ENCODE results near the gene TIMP2. TPM values are rescaled to one million over a fixed set of nuclear protein-coding genes. Genes with fewer than 3 reads are reported as not detected.

TIMP2 gene
- total and polyA plus RNA-seq, 2 of the 13 experiments (the other 11 are each of a cell fraction or from before 2014, with no cell fraction given), result 3.8 to 8.5 TPM

DNA sequence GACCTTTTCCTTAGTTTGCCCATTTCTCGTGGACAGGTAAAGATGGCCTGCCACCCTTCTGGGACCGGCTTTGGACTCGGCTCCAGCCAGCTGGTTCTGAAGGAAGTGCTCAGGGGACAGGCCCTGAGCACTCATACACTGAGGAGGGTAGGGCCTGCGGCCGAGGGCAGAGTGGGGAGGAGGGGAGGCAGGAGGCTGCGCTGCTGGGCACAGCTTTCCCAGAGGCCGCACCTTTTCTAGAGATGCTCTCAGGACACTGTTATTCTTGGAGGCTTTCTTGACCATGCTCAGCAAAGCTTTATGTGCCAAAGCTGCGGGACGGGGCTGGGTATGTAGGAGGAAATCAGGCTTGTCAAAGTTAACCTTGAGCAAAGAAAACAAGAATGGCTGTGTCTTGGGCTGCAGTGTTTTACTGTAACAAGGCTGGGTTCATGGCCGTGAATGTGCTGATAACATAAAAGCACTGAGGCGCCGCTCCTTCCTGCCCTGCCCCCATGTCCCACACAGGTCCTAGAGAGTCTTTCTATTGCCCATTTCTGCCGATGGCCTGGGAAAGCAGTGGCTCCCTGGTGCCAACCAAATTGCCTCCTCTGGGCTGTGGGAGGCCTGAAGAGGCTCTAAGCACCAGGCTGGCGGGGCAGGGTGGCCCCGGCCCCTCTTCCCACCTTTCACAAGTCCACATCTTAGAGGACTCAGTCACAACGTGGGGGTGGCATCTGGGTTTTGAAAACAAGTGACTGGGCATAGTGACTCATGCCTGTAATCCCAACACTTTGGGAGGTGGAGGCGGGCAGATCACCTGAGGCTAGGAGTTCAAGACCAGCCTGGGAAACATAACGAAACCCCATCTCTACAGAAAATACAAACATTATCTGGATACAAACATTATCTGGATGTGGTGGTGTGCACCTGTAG is 22.3 kb upstream of the TIMP2 start (continued):
- TF ChIP-seq ZEB1 (IDR thresholded peaks at IDR 0.05; ENCODE audit: insufficient replicate concordance, low read depth) (no peak), HIVEP1 (CRISPR knock-in tag; IDR thresholded peaks at IDR 0.05) (no peak), ZNF629 (CRISPR knock-in tag; conservative IDR thresholded peaks at IDR 0.05) (no peak), ZNF792 (CRISPR knock-in tag; IDR thresholded peaks at IDR 0.05) (no peak), REL (CRISPR knock-in tag; conservative IDR thresholded peaks at IDR 0.05) (no peak), PRMT3 (CRISPR knock-in tag; IDR thresholded peaks at IDR 0.05; ENCODE audit: borderline replicate concordance, low read depth) (no peak), HOXA7 (CRISPR knock-in tag; IDR thresholded peaks at IDR 0.05) (no peak), ZNF724P (CRISPR knock-in tag; IDR thresholded peaks at IDR 0.05; ENCODE audit: borderline replicate concordance) (no peak), ZNF550 (CRISPR knock-in tag; IDR thresholded peaks at IDR 0.05; ENCODE audit: borderline replicate concordance) (no peak), CENPX (CRISPR knock-in tag; IDR thresholded peaks at IDR 0.05) (no peak), MEIS2 (CRISPR knock-in tag; IDR thresholded peaks at IDR 0.05) (peak; percentile 39; the same call in 1 of the 2 replicates), CBX2 (IDR thresholded peaks at IDR 0.05; ENCODE audit: low read depth, low read length) (no peak), CBX2 (CRISPR knock-in tag; IDR thresholded peaks at IDR 0.05; ENCODE audit: low read depth) (no peak), CC2D1A (CRISPR knock-in tag; IDR thresholded peaks at IDR 0.05) (no peak), CBX1 (IDR thresholded peaks at IDR 0.05; ENCODE audit: low read depth) (no peak), EHMT2 (IDR thresholded peaks at IDR 0.05; ENCODE audit: borderline replicate concordance, low read depth, low read length) (no peak)
- TF ChIP-seq, protein P1, sequence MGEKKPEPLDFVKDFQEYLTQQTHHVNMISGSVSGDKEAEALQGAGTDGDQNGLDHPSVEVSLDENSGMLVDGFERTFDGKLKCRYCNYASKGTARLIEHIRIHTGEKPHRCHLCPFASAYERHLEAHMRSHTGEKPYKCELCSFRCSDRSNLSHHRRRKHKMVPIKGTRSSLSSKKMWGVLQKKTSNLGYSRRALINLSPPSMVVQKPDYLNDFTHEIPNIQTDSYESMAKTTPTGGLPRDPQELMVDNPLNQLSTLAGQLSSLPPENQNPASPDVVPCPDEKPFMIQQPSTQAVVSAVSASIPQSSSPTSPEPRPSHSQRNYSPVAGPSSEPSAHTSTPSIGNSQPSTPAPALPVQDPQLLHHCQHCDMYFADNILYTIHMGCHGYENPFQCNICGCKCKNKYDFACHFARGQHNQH (CRISPR knock-in tag; IDR thresholded peaks at IDR 0.05), result no peak
- TF ChIP-seq, protein P2, sequence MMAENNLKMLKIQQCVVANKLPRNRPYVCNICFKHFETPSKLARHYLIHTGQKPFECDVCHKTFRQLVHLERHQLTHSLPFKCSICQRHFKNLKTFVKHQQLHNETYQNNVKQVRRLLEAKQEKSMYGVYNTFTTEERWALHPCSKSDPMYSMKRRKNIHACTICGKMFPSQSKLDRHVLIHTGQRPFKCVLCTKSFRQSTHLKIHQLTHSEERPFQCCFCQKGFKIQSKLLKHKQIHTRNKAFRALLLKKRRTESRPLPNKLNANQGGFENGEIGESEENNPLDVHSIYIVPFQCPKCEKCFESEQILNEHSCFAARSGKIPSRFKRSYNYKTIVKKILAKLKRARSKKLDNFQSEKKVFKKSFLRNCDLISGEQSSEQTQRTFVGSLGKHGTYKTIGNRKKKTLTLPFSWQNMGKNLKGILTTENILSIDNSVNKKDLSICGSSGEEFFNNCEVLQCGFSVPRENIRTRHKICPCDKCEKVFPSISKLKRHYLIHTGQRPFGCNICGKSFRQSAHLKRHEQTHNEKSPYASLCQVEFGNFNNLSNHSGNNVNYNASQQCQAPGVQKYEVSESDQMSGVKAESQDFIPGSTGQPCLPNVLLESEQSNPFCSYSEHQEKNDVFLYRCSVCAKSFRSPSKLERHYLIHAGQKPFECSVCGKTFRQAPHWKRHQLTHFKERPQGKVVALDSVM (CRISPR knock-in tag; IDR thresholded peaks at IDR 0.05), result peak; percentile 8; the same call in 1 of the 2 replicates
- TF ChIP-seq, protein P3, sequence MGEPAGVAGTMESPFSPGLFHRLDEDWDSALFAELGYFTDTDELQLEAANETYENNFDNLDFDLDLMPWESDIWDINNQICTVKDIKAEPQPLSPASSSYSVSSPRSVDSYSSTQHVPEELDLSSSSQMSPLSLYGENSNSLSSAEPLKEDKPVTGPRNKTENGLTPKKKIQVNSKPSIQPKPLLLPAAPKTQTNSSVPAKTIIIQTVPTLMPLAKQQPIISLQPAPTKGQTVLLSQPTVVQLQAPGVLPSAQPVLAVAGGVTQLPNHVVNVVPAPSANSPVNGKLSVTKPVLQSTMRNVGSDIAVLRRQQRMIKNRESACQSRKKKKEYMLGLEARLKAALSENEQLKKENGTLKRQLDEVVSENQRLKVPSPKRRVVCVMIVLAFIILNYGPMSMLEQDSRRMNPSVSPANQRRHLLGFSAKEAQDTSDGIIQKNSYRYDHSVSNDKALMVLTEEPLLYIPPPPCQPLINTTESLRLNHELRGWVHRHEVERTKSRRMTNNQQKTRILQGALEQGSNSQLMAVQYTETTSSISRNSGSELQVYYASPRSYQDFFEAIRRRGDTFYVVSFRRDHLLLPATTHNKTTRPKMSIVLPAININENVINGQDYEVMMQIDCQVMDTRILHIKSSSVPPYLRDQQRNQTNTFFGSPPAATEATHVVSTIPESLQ (CRISPR knock-in tag; conservative IDR thresholded peaks at IDR 0.05), result no peak
- TF ChIP-seq, protein P4, sequence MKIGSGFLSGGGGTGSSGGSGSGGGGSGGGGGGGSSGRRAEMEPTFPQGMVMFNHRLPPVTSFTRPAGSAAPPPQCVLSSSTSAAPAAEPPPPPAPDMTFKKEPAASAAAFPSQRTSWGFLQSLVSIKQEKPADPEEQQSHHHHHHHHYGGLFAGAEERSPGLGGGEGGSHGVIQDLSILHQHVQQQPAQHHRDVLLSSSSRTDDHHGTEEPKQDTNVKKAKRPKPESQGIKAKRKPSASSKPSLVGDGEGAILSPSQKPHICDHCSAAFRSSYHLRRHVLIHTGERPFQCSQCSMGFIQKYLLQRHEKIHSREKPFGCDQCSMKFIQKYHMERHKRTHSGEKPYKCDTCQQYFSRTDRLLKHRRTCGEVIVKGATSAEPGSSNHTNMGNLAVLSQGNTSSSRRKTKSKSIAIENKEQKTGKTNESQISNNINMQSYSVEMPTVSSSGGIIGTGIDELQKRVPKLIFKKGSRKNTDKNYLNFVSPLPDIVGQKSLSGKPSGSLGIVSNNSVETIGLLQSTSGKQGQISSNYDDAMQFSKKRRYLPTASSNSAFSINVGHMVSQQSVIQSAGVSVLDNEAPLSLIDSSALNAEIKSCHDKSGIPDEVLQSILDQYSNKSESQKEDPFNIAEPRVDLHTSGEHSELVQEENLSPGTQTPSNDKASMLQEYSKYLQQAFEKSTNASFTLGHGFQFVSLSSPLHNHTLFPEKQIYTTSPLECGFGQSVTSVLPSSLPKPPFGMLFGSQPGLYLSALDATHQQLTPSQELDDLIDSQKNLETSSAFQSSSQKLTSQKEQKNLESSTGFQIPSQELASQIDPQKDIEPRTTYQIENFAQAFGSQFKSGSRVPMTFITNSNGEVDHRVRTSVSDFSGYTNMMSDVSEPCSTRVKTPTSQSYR (CRISPR knock-in tag; IDR thresholded peaks at IDR 0.05; ENCODE audit: borderline replicate concordance), result peak; percentile 93
